ENCODE results near the gene TMOD1. TPM values are rescaled to one million over a fixed set of nuclear protein-coding genes. Genes with fewer than 3 reads are reported as not detected.

TMOD1 gene
- total RNA-seq, 1 donor from 2014 or later: 0.98 TPM

DNA sequence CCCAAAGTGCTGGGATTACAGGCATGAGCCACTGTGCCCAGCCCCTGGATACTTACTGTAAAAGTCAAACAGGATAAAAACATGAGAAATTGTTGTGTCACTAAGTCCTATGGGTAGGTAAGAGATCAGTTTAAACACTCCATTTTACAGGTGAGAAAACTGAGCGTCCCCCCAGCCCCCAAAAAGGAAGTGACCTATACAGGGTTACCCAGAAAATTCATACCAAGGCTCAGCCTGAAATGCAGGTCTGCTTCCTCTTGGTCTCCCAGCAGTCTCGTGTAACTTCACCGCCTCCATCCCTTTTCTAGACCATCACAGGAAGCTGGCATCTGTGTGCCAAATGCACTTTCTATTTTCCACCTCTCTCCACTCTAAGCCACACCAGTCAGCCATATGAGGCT is 57.2 kb downstream of the TMOD1 start:
- DNase-seq (ENCODE audit: low read depth): no peak
- no peak for TF ChIP-seq CTCF (conservative IDR thresholded peaks at IDR 0.05; ENCODE audit: low read depth, low read length)
- H3K4me3 ChIP-seq (ENCODE audit: low read depth, low read length): no peak overlapping the region

GRCh38 chr9:97559111-97559514 is 57.6 kb downstream of the TMOD1 start:
- TF ChIP-seq CTCF (conservative IDR thresholded peaks at IDR 0.05; ENCODE audit: low read depth, low read length): no peak
- no peak overlapping the region for H3K4me3 ChIP-seq (ENCODE audit: low read depth, low read length)
- DNase-seq (ENCODE audit: low read depth): no peak

DNA sequence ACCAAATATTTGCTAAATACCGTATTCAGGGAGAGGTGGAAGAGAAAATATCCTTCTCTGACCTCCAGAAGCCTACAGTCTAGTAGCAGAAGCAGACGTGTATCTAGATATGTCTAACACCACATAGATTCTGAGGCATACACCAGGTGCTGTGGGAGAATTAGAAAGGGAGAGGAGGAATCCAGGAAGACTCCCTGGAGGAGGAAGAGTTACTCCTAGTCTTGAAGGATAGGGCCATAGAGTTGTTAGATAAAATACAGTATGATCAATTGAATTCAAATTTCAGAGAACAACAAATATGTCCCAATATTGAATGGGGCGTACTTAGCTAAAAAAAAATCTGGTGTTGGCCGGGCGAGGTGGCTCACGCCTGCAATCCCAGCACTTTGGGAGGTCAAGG is 58.7 kb downstream of the TMOD1 start:
- TF ChIP-seq CTCF (conservative IDR thresholded peaks at IDR 0.05; ENCODE audit: low read depth, low read length): no peak
- DNase-seq (ENCODE audit: low read depth): no peak
- H3K4me3 ChIP-seq (ENCODE audit: low read depth, low read length): no peak overlapping the region

DNA sequence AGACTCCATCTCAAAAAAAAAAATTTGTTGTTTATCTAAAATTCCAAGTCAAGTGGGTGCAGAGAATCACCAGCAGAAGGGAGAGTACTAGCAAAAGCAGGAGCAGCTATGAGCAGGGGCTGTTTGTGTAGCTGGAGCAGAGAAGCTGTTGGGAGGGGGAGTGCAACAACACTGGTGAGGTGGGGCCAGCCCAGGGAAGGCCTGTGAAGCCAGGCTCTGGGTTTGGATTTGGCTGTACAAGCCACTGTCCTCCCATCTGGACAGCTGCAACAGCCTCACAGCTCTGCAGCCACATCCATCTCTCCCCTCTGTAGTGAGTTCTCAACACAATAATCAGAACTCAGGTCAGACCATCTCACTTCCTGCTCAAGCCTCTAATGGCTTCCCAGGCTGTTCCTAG is 59.4 kb downstream of the TMOD1 start:
- TF ChIP-seq CTCF (conservative IDR thresholded peaks at IDR 0.05; ENCODE audit: low read depth, low read length): no peak

DNA sequence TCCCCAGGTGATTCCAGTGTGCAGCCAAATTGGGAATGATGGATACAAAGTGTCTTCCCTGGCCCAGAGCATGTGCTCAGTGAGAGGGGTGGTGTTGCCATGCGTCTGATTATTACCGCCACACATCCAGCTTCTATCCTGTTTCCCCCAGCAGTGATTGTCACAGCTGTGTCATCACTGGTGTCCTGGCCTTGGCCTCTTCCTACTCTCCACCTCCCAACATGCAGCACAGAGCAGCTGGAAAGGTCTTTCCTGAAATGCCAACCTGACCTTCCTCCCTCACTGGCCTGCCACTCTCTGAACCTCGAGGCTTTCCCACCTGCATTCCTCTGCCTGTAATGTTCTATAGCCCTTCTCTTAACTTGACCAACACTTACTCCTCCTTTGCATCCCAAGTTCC is 60.0 kb downstream of the TMOD1 start:
- no peak for DNase-seq (ENCODE audit: low read depth)
- H3K4me3 ChIP-seq (ENCODE audit: low read depth, low read length): no peak overlapping the region
- TF ChIP-seq CTCF (conservative IDR thresholded peaks at IDR 0.05; ENCODE audit: low read depth, low read length): no peak

More for the DNA sequence above, 59.4 kb downstream of the TMOD1 start:
- DNase-seq (ENCODE audit: low read depth): no peak
- no peak overlapping the region for H3K4me3 ChIP-seq (ENCODE audit: low read depth, low read length)

DNA sequence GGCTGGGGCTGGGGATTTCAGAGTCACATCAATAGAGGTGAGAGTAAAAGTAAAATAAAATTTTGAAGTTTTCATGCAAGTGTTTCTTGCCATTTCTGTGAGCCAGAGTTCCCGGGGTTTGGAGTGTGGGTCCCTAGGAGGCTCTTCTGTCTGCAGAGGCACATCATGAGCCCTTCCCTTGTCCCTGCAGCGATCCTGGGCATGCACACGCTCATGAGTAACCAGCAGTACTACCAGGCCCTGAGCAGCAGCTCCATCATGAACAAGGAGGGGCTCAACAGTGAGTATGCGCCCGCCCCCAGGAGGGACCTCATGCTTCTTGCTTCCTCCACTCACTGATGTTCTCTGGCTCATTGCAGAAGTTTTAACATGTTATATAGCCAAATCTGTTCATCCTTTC is 61.1 kb downstream of the TMOD1 start:
- TF ChIP-seq CTCF (conservative IDR thresholded peaks at IDR 0.05; ENCODE audit: low read depth, low read length): no peak
- H3K4me3 ChIP-seq (ENCODE audit: low read depth, low read length): no peak overlapping the region
- DNase-seq (ENCODE audit: low read depth): no peak

GRCh38 chr9:97563458-97564135 is 62.1 kb downstream of the TMOD1 start:
- no peak overlapping the region for H3K4me3 ChIP-seq (ENCODE audit: low read depth, low read length)
- DNase-seq (ENCODE audit: low read depth): no peak
- TF ChIP-seq CTCF (conservative IDR thresholded peaks at IDR 0.05; ENCODE audit: low read depth, low read length): no peak

Measured in epithelial cell of proximal tubule (primary cell).